Ovary (tissue), 3 donors: ENCODE results near the gene GOPC.

Experiments used
- CTCF ChIP-seq, 3 donors: fragments of 450-650 bp in 2 of 3; fragments of 200-600 bp in 1 of 3; IDR thresholded peaks; one replicate each; pipeline versions ENCODE4 v1.5.1 to v1.8.0; 2016 to 2022; ENCODE audit warnings: antibody characterized with exemption in 3 of 3, mild to moderate bottlenecking in 1 of 3
- POLR2A ChIP-seq: fragments of 450-650 bp; IDR thresholded peaks from one replicate; pipeline ENCODE4 v1.6.1; 2017; ENCODE audit warnings: antibody characterized with exemption, mild to moderate bottlenecking, moderate library complexity
- donor health status: DM: no; HTN: no; CAD: no.

GRCh38 chr6:117559299-117559698 is 43.0 kb downstream of the GOPC start:
- TF ChIP-seq CTCF (IDR thresholded peaks at IDR 0.05) (no peak), POLR2A (no peak)
